Stomach (tissue), 4 donors: ENCODE results near the gene CRISPLD2.

ENCODE experiments used
- CTCF ChIP-seq, 7 experiments: fragments of 450-650 bp in 4 of 7; fragments of 200-600 bp in 3 of 7; sonication (generic) in 3 of 7; IDR thresholded peaks; one replicate each; pipeline ENCODE4 v1.5.1; 2016 to 2019; ENCODE audit warnings: antibody characterized with exemption in 7 of 7, control low read depth in 2 of 7, mild to moderate bottlenecking in 1 of 7
- EP300 ChIP-seq: sonication (generic); formaldehyde crosslinking; IDR thresholded peaks from one replicate; pipeline ENCODE4 v1.6.1; 2017; ENCODE audit warnings: antibody characterized with exemption
- POLR2A ChIP-seq, 4 donors: fragments of 450-650 bp; IDR thresholded peaks; one replicate each; pipeline ENCODE4 v1.6.1; 2016; ENCODE audit warnings: antibody characterized with exemption in 4 of 4, control low read depth in 2 of 4, mild to moderate bottlenecking in 1 of 4, moderate library complexity in 1 of 4

GRCh38 chr16:84933774-84934631 is 114.2 kb downstream of the CRISPLD2 start:
- TF ChIP-seq CTCF (IDR thresholded peaks at IDR 0.05) (no peak), EP300 (peak; percentile 20), POLR2A (IDR thresholded peaks at IDR 0.05) (no peak)
